ENCODE measurements around the gene SH3TC1.

The SH3TC1 gene

DNA sequence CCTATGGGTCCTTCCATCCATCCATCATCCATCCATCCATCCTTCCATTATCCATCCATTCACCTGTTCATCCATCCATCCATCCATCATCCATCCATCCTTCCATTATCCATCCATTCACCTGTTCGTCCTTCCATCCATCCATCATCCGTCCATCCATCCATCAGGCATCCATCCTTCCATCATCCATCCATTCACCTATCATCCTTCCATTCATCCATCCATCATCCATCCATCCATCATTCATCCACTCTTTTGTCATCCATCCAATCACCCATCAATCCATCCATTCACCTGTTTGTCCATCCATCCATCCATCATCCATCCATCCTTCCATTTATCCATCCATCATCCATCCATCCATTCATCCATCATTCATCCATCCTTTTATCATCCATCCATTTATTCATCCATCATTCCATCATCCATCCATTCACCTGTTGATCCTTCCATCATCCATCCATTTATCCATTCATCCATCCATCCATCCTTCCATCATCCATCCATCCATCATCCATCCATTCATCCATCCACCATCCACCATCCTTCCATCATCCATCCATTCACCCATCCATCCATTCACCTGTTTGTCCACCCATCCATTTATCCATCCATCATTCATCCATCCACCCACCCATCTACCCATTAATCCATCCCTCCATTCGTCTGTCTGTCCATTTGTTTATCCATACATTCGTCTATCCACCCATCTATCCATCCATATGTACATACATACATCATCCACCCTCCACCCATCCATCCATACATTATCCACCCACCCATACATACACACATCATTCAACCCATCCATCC is 34.8 kb downstream of the SH3TC1 start:
- DNase-seq: no peak

DNA sequence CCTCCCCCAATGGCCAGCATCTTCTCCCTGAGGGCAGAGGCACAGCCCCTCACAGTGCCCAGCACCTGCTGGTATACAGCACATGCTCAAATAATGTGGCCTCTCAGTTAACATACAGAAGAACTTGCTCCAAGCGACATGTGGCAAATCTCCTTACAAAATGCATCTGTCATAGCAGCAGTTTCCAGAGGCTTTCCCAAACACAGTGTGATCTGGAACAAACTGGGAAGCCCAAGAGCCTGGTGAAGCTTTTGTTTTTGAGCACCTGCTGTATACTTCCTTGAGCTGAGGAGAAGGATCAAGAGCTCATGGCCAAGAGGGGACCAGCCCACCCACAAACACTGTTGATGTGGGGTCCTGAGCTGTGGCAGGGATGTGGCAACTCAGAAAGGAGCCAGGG is 35.6 kb downstream of the SH3TC1 start:
- no peak for DNase-seq

DNA sequence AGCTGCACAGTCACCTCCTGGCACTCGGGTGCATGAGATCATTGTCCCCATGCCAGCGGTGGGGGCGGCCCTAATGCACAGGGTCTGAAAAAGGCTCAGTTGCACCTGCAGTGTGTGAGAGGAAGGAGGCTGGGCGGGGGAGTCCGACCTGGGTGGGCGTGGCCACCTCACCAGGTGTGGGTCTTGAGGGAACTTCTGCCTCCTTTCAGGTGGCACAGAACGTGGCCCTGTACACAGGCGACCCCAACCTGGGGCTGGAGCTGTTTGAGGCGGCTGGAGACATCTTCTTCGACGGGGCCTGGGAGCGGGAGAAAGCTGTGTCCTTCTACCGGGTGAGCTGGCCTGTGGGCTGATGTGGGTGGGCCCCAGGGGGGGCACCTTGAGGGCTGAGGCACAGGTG is 36.1 kb downstream of the SH3TC1 start:
- no peak for DNase-seq

DNA sequence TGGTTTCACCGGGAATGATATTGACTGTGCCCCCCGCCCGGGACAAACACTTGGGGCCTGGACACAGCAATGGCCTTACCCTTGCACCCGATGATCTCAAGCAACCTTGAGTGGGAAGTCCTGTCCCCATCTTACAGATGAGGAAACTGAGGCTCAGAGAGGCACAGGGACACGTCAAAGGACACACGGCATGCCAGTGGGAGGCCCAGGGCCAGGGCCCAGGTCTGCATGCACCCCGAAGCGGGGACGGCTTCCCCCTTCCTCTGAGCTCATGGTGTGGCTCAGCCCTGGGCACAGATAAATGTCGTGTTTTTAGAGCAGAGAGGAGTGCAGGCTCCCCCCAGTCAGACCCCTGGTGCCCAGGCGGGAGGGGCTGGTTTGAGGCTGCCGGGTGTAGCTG is 36.6 kb downstream of the SH3TC1 start:
- no peak for DNase-seq

DNA sequence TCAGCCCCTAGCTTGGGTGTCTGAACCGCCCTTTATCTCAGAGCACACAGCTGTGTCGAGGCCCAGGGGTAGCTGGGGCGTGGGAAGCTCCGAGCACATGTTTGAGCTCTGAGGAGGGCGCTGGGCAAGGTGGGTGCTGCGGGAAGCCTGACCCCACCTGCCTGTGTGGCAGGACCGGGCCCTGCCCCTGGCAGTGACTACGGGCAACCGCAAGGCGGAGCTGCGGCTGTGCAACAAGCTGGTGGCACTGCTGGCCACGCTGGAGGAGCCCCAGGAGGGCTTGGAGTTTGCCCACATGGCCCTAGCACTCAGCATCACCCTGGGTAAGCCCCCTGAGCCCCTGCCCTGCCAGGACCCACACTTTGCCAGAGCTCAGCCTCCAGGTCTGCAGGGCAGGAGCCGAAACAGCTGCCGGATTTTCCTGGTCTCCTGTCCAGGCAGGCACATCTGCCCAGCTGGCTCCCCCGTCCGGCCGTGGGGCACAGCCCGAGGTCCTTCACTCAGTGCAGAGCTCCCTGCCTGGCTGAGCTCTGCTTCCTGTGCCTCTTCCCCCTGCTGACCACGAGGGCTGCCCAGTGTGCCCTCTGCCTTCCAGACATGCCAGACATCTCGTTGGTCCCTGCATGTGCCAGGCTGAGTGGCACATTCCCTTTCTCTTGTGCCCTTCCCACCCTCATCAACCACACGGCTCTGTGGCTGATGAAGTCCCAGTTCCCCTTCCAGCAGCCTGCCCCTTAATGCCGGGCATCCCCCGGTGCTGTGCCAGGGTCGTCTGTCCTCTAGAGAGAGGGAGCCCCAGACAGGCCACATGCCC is 37.2 kb downstream of the SH3TC1 start:
- DNase-seq: no peak

DNA sequence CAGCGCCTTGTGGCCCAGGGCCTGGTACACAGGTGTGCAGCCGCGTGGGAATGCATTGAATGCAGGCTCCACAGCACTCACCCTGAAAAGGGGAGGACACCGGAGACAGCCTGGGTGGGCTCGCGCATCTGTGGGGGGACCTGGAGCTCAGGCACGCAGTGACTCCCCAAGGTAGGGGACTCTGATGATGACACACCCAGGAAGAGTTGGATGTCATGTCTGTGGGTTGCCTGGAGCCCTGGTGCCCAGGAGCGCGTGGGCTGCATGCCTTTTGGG is 37.8 kb downstream of the SH3TC1 start:
- no peak for DNase-seq

DNA sequence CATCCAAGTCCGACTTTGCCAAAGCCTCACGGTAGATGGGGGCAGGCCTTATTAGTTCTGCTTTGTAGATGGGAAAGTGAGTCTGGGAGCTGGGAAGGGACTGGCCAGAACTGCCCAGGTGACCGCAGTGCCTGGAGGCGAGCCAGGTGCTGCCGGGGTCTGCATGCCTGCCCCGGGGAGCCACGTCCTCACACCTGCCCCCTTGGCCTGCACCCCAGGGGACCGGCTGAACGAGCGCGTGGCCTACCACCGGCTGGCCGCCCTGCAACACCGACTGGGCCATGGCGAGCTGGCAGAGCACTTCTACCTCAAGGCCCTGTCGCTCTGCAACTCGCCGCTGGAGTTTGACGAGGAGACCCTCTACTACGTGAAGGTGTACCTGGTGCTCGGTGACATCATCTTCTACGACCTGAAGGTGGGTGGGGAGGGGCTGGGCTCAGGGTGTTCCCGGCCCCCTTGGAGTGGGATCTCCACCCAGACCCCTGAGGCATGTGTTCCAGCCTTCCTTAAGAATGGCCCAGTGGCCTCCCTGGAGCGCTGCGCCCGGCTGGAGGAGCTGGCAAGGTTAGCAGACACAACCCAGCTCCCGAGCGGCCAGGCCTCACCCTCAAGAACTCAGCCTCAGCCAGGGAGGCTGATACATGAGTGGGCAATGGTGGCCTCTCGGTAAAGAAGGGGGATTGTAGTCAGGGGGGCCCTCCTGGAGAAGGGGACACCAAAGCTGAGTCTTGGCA is 38.3 kb downstream of the SH3TC1 start:
- DNase-seq: no peak

DNA sequence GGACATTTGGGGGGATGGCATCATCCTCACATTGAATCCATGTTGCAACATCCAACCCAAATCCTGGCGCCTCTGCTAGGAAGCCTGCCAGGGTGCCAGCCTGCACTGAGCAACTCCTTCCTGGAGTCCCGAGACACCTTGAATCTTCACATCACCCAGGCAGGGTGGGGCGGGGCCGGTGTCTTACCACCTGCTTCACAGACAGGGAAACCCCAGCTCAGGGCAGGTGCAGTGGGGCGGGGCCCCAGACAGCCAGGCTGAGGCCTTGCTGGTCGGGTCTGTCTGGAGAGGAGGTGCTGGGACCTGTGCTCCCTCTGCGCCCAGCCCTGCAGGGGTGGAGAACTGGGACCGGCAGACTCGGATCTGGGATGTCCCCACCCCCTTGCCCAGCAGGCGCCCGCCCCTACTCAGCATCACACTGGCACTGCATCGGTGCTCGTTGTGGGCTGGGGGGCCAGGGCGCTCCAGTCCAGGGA is 39.0 kb downstream of the SH3TC1 start:
- DNase-seq: no peak

DNA sequence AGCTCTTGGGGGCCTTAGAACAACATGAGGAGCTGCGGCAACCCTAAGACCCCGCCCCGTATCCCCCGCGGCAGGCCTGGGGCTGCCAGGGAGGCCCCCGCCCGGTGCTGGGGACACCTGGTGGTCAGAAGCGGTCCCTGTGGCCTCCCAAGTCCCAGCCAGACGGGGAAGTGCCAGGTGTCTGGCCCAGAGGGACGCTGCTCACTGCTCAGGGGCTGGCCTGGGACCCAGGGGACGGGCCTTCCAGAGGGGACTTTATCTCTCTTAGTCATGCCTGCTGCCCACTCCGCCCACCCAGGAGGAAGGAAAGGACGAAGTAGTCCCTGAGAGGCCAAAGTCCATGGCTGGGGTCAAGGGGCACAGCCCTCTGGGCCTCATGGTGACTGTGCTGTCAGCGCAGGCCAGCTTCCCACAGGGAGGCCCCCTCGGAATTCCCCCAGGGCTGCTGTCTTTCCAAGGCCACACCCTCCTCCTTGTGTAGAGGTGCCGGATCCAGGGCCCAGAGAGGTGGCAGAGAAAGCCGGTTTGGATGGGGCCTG is 39.5 kb downstream of the SH3TC1 start:
- no peak for DNase-seq

DNA sequence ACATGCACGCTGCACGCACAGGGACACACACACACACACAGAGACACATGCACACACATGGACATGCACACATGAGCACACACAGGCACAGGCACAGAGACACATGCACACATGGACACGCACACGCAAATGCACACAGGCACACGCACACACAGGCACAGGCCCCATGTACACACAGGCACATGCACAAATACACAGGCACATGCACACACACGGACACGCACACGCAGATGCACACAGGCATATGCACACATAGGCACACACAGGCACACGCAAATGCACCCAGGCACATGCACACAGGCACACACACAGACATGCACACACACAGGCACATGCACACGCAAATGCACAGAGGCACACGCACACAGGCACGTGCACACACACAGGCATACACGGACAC is 40.1 kb downstream of the SH3TC1 start:
- no peak for DNase-seq

DNA sequence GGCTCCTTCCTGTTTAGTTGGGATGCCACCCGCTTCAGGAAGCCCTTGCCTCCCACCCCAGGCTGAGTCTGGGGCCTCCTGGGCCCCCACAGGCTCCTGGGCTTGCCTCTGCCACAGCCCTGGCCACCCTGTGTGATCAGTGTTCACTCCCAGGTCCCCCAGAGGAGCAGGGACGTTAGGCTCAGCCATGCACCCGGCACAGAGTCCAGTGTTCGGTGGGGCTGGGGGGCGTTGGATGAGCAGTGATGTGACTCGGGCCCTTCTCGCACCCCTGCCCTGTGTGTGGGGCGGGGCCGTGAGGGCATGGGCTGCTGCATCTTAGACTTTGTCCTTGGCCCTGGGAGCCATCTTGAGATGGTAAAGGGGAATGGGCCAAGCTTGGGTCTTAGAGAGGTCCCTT is 40.6 kb downstream of the SH3TC1 start:
- DNase-seq: no peak

DNA sequence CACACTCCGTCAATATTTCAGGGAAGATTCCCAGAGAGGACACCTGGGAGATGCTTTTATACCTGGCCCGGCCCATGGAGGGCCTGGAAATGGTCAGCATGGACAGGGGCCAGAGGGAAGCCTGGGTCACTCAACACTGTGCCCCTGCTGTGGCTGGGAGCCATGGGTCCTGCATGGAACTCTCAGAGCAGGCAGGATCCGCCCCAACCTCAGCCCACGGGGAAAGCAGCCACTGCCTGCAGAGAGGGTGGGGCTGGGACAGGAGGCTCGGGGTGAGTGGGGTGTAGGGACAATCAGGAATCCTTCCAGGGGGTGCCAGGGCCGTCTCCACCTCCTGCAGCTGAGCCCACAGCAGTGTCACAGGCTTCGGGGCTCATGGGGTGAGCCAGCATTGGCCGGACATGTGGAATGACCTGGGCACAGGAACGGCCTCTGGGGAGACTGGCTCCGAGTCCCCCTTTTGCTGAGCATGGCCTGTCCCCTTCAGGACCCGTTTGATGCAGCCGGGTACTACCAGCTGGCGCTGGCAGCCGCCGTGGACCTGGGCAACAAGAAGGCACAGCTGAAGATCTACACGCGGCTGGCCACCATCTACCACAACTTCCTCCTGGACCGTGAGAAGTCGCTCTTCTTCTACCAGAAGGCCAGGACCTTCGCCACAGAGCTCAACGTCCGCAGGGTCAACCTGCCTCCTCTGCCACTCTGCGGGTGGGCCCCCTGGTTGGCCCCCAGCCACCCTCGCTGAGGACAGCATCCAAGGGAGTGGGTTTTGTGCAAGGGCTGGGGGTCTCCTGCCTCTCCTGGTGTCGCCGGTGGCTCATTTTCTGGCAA is 41.3 kb downstream of the SH3TC1 start:
- DNase-seq: no peak

DNA sequence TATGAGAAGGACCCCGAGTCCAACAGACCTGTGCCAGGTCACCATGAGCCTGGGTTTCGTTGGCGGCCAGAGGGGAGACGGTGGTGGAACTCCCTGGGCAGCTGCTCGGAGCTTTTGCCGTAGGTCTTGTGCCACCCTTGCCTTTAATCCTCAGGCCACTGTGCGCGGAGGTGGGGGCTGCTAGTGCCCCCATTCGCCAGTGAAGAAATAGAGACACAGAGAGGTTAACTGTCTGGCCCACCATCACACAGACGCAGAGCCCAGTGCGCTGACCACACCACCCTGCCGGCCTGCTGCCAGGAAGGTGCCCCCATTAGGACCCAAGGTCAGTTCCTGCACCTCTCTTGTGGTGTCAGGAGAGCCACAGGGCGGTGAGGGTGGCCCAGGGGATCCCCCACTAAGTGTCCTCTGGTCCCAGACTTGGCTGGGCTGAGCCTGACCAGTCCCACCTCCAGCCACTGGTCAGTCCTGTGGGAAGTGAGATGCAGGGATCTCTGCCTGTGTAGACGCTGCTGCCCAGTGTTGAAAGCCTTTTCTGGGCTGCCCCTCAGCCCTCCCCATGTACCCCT is 42.2 kb downstream of the SH3TC1 start:
- no peak for DNase-seq

DNA sequence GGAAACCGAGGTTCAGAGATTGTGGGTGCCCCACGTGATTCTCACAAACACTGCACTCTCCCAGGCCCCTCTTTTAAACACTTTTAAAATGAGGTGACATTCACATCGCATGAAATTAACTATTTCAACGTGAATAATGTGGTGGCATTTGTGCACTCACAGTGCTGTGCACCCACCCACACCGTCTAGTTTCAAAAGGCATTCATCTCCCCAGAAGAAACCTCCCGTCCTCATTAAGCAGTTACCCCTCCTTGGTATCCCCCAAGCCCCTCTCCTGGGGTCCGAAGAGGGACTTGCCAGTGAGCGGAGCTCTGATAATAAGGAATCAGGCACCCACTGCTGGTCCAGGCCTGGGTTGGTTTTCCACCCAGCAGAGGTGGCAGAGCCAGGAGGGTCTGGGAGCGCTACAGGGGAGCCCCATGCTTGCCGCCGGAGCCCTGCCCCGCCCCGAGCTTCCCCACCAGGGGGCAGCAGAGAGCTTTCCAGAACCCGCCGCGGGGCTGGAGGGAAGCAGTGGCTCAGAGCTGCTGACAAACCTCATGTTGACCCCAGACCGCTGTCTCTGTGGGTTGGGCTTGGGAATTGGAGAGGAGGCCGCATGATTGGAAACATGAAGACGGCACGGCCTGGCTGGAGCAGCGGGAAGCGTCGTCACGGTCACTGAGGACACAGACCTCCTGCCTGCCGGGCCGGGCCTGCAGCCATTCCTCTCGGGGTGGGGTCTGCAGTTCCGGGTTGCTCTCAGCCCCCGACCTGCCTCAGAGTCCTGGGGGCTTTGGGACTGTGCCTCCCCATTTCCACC is 43.0 kb downstream of the SH3TC1 start:
- DNase-seq: peak; percentile 47 to 72

DNA sequence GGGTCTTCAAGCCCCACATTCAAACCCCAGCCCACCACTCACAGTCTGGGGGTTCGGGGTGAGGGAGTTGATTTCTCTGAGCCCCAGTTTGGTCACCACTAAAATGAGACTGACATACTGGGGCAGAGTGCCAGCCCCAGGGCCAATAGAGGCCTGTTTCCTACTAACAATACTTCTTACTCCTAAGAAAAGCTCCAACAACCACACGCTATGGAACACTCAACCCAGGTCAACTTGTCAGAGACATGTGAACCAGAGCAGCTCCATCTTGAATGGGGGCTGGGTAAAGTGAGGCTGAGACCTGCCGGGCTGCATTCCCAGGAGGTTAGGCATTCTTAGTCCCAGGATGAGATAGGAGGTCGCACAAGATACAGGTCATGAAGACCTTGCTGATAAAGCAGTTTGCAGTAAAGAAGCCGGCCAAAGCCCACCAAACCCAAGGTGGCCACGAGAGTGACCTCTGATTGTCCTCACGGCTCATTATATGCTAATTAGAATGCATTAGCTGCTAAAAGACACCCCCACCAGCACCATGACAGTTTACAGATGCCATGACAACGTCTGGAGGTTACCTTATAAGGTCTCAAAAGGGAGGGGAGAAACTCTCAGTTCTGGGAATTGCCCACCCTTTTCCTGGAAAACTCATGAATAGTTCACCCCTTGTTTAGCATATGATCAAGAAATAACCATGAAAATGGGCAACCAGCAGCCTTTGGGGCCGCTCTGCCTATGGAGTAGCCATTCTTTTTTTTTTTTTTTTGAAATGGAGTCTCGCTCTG is 43.9 kb downstream of the SH3TC1 start:
- no peak for DNase-seq

DNA sequence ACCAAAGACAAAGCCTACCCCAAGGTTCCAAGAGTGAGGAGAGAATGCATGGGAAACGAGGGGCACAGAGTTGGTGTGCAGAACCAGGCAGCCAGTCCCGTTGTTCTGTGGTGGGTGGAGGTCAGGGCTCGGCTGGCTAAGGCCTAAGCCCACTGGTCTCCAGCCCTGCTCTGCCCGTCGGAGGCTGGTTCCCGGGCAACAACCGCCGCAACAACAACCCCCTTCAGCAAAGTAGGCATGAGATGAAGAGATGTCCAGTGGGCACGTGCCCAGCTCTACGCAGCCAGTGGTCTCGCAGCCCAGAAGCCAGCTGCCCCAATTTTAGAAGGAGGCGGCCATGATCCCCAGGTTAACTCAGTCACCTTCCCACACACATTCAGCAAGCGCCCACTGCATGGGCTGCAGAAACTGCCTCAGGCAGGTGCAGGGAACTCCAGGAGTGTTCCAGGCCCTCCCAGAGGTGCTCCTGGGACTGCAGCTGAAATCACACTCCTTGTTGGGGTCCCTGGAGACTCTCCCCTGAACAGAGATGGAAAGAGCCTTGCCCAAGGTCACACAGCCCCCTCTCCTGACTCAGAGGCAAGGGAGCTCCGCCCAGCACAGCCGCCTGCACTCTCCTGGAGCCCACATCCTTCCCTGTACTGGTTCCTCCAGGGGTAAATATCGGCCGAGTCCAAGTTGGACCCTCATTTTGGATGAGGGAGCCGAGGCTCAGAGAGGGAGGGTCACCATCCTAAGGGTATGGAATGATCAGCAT is 45.1 kb downstream of the SH3TC1 start:
- no peak for DNase-seq

DNA sequence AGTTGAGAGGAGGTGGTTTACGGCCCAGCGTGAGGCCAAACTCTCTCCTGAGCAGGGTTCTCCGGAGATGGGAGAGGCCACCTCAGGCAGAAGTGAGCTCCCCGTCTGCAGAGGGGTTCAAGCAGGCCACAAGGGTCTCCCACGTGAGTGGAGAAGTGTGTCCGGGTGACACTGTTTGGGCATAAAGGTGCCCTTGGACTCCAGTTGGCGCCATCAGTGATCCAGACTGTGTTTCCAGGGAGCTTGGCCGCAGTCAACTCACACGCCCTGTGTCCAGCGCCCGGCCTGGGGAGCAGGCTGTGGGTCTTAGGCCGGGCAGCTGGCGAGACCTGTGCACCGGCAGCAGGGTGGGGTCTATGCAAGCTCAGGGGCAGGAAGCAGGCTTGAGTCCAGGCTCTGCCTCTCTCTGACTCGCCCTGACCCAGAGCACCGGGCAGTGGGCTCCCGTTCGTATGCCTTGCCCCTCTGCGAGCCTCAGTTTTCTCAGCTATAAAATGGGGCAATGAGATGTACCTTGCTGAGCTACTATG is 45.9 kb downstream of the SH3TC1 start:
- no peak for DNase-seq

DNA sequence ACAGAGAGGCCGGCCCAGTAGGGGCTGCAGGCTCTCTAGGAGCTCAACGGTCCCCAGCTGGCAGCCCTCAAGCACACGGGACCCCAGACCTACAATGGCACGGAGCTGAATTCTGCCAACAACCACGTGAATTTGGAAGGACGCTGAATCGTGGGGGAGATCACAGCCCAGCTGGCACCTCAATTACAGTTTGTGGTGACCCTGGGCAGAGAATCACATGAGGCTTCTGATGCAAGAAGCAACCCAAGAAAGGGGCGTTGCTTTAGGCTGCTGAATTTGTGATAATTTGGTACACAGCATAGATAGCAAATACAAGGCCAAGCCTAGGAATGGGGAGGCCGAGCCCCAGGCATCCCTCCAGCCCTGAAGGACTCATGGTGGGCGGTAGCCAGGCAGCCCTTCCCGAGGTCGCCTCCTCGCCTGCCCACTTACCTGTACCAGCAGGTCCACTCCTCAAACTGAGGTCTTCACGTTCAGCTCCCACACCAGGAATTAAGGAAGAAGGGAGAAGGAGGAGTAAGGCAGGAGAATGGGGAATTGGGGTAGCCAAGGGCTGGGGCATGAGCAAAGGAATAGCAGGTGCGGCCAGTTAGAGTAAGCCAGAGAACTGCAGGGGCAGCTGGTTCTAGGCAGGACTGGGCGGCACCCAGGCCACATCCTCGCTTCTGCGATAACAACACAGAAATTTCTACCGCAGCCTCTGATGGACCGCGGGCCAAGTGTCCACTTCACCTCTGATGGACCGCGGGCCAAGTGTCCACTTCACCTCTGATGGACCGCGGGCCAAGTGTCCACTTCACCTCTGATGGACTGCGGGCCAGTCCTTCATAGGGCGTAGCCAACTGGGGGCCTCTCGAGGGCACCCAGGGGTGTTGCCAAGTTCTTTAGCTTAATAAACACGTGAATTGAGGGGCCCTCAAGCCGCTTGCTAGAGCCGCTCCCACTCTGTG is 47.1 kb downstream of the SH3TC1 start:
- DNase-seq: no peak

All from bone marrow (tissue), 2 donors.